KOPT-K1 (cell line): ENCODE data around the gene FRK.
"Not testable (repeated sequence)": the region's sequence is repeated elsewhere in the genome, so short reads cannot be mapped to it uniquely, and the experiment has no call there.

ENCODE experiments used
- H3K27ac ChIP-seq: fragments of 200-600 bp; sonication (generic); 2 replicates; pipeline ENCODE4 v1.5.1; 2016; ENCODE audit warnings: antibody characterized with exemption, mild to moderate bottlenecking, low read depth, low read length; ENCODE audit not compliant: poor library complexity, severe bottlenecking
- H3K36me3 ChIP-seq: fragments of 200-600 bp; sonication (generic); 2 replicates; pipeline ENCODE4 v1.5.1; 2017; ENCODE audit warnings: antibody characterized with exemption, mild to moderate bottlenecking, low read length, moderate library complexity; ENCODE audit not compliant: insufficient read depth
- H3K9me3 ChIP-seq: fragments of 200-600 bp; sonication (generic); 2 replicates; pipeline ENCODE4 v1.5.1; 2017; ENCODE audit warnings: antibody characterized with exemption, low read length, mild to moderate bottlenecking; ENCODE audit not compliant: insufficient read depth, poor library complexity, severe bottlenecking

The FRK gene

GRCh38 chr6:115976321-115976870 lies 84.3 kb downstream of the FRK start:
- Histone ChIP-seq H3K27ac (no peak overlapping the region), H3K36me3 (no peaks in the 10 kb centered on the region), H3K9me3 (no peaks in the 10 kb centered on the region)

- Histone ChIP-seq H3K9me3 (no peaks in the 10 kb centered on the region), H3K27ac (no peak overlapping the region), H3K36me3 (no peaks in the 10 kb centered on the region)
These were observed 88.0 kb downstream of the FRK start for GRCh38 chr6:115972679-115973078.

GRCh38 chr6:115971785-115972184 lies 88.9 kb downstream of the FRK start:
- H3K36me3 ChIP-seq = no peaks in the 10 kb centered on the region
- no peaks in the 10 kb centered on the region for H3K9me3 ChIP-seq
- no peak overlapping the region for H3K27ac ChIP-seq

- H3K9me3 ChIP-seq = no peaks in the 10 kb centered on the region
- no peaks in the 10 kb centered on the region for H3K36me3 ChIP-seq
- no peak overlapping the region for H3K27ac ChIP-seq
These were observed 90.8 kb downstream of the FRK start for GRCh38 chr6:115969930-115970273.

GRCh38 chr6:115969207-115969929 lies 91.3 kb downstream of the FRK start:
- Histone ChIP-seq H3K9me3 (no peaks in the 10 kb centered on the region), H3K36me3 (no peaks in the 10 kb centered on the region), H3K27ac (no peak overlapping the region)

GRCh38 chr6:115960286-115960685 lies 100.4 kb downstream of the FRK start:
- H3K9me3 ChIP-seq, H3K36me3 ChIP-seq, H3K27ac ChIP-seq: not testable (repeated sequence)

- H3K27ac ChIP-seq = no peak overlapping the region
- no peaks in the 10 kb centered on the region for H3K9me3 ChIP-seq
- H3K36me3 ChIP-seq = no peaks in the 10 kb centered on the region
These were observed 101.7 kb downstream of the FRK start for GRCh38 chr6:115958958-115959357.

- H3K9me3 ChIP-seq = no peaks in the 10 kb centered on the region
- no peaks in the 10 kb centered on the region for H3K36me3 ChIP-seq
- no peak overlapping the region for H3K27ac ChIP-seq
These were observed 106.0 kb downstream of the FRK start for GRCh38 chr6:115954740-115955139.

GRCh38 chr6:115948751-115949150 lies 111.9 kb downstream of the FRK start:
- H3K27ac ChIP-seq = no peak overlapping the region
- H3K9me3 ChIP-seq = no peaks in the 10 kb centered on the region
- no peaks in the 10 kb centered on the region for H3K36me3 ChIP-seq

- Histone ChIP-seq H3K36me3 (no peaks in the 10 kb centered on the region), H3K27ac (no peak overlapping the region), H3K9me3 (no peaks in the 10 kb centered on the region)
These were observed 112.6 kb downstream of the FRK start for GRCh38 chr6:115947966-115948541.

GRCh38 chr6:115945812-115946211 lies 114.9 kb downstream of the FRK start:
- Histone ChIP-seq H3K9me3 (no peaks in the 10 kb centered on the region), H3K36me3 (no peaks in the 10 kb centered on the region), H3K27ac (no peak overlapping the region)

- no peak overlapping the region for H3K27ac ChIP-seq
- no peaks in the 10 kb centered on the region for H3K36me3 ChIP-seq
These were observed 115.4 kb downstream of the FRK start for GRCh38 chr6:115945306-115945705.

GRCh38 chr6:115944829-115945228 lies 115.9 kb downstream of the FRK start:
- H3K36me3 ChIP-seq, H3K9me3 ChIP-seq, H3K27ac ChIP-seq: not testable (repeated sequence)

More at GRCh38 chr6:115945306-115945705, 115.4 kb downstream of the FRK start:
- no peaks in the 10 kb centered on the region for H3K9me3 ChIP-seq

GRCh38 chr6:115937502-115937901 lies 123.2 kb downstream of the FRK start:
- not testable (repeated sequence) for H3K27ac ChIP-seq, H3K9me3 ChIP-seq, H3K36me3 ChIP-seq

- Histone ChIP-seq H3K9me3 (no peaks in the 10 kb centered on the region), H3K27ac (no peak overlapping the region), H3K36me3 (no peaks in the 10 kb centered on the region)
These were observed 125.3 kb downstream of the FRK start for GRCh38 chr6:115935361-115935760.

GRCh38 chr6:115934829-115935228 lies 125.9 kb downstream of the FRK start:
- H3K36me3 ChIP-seq = no peaks in the 10 kb centered on the region
- no peaks in the 10 kb centered on the region for H3K9me3 ChIP-seq
- H3K27ac ChIP-seq = no peak overlapping the region
